Gastroesophageal sphincter (tissue), 3 donors: Measurements from ENCODE around the gene FEZF2.

Experiments
- CTCF ChIP-seq, 4 experiments: fragments of 200-600 bp in 2 of 4; fragments of 450-650 bp in 2 of 4; sonication (generic) in 1 of 4; IDR thresholded peaks; one replicate each; pipeline ENCODE4 v1.5.1; 2017 to 2019; ENCODE audit warnings: antibody characterized with exemption in 4 of 4, mild to moderate bottlenecking in 2 of 4, moderate library complexity in 2 of 4
- EP300 ChIP-seq: sonication (generic); formaldehyde crosslinking; IDR thresholded peaks from one replicate; pipeline ENCODE4 v1.6.1; 2017; ENCODE audit warnings: antibody characterized with exemption, mild to moderate bottlenecking
- POLR2AphosphoS5 ChIP-seq: sonication (generic); formaldehyde crosslinking; IDR thresholded peaks from one replicate; pipeline ENCODE4 v1.6.1; 2017; ENCODE audit warnings: antibody characterized with exemption

- TF ChIP-seq POLR2AphosphoS5 (no peak), CTCF (IDR thresholded peaks at IDR 0.05) (no peak), EP300 (no peak)
Measured at GRCh38 chr3:62378311-62378789, 5.0 kb upstream of the FEZF2 start.
